Fibroblast of mammary gland (primary cell): ENCODE measurements around the gene SLC9A8.

Source experiments
- DNase-seq: peaks from one replicate; pipeline ENCODE4 v3.0.0-alpha.2; 2010; ENCODE audit warnings: low read depth
- H3K4me3 ChIP-seq: 2 replicates; pipeline ENCODE4 v1.5.1; 2011; ENCODE audit warnings: low read depth, mild to moderate bottlenecking, low read length, moderate library complexity; ENCODE audit not compliant: control insufficient read depth
- CTCF ChIP-seq: conservative IDR thresholded peaks from 2 replicates; pipeline ENCODE4 v1.5.1; 2011; ENCODE audit warnings: low read depth, low read length, inconsistent platforms; ENCODE audit not compliant: control insufficient read depth, insufficient read depth

The SLC9A8 gene

GRCh38 chr20:49866051-49866450 lies 53.4 kb downstream of the SLC9A8 start:
- TF ChIP-seq CTCF, result no peak
- no peak overlapping the region for H3K4me3 ChIP-seq
- DNase-seq, result peak; percentile 89

GRCh38 chr20:49867453-49868215 lies 55.0 kb downstream of the SLC9A8 start:
- no peak for DNase-seq
- no peak for TF ChIP-seq CTCF
- no peak overlapping the region for H3K4me3 ChIP-seq

- DNase-seq, result no peak
- no peak overlapping the region for H3K4me3 ChIP-seq
- TF ChIP-seq CTCF, result no peak
Measured at GRCh38 chr20:49868538-49868937, 55.9 kb downstream of the SLC9A8 start.

- H3K4me3 ChIP-seq, result no peak overlapping the region
- no peak for DNase-seq
- TF ChIP-seq CTCF, result no peak
Measured at GRCh38 chr20:49868964-49869363, 56.3 kb downstream of the SLC9A8 start.

GRCh38 chr20:49870261-49870660 lies 57.6 kb downstream of the SLC9A8 start:
- TF ChIP-seq CTCF, result no peak
- H3K4me3 ChIP-seq, result no peak overlapping the region
- no peak for DNase-seq

GRCh38 chr20:49871391-49871948 lies 58.8 kb downstream of the SLC9A8 start:
- no peak for TF ChIP-seq CTCF
- no peak for DNase-seq
- H3K4me3 ChIP-seq, result no peak overlapping the region
